Coronary artery (tissue), 2 donors: ENCODE measurements around the gene CLDND2.
A peak's percentile ranks its signal among the peaks of the same experiment; 100 is the strongest.

ENCODE experiments used
- DNase-seq: peaks from one replicate; pipeline ENCODE4 v3.0.0-alpha.2; 2017; ENCODE audit warnings: low spot score
- H3K27ac ChIP-seq, 2 donors: fragments of 200-600 bp; sonication (generic); one replicate each; pipeline ENCODE4 v1.5.1; 2016 to 2019
- H3K4me3 ChIP-seq: fragments of 200-600 bp; sonication (generic); 2 replicates; pipeline ENCODE4 v1.5.1; 2016; ENCODE audit warnings: mild to moderate bottlenecking, moderate library complexity
- CTCF ChIP-seq: fragments of 200-600 bp; sonication (generic); IDR thresholded peaks from one replicate; pipeline ENCODE4 v1.5.1; 2019; ENCODE audit warnings: antibody characterized with exemption

CLDND2 gene

GRCh38 chr19:51341066-51341465 is 27.7 kb downstream of the CLDND2 start:
- no peak for TF ChIP-seq CTCF
- Histone ChIP-seq H3K4me3 (no peak overlapping the region), H3K27ac (peak overlapping the region in 1 of 2 donors; percentile 96)
- no peak for DNase-seq

GRCh38 chr19:51339687-51340656 is 28.8 kb downstream of the CLDND2 start:
- DNase-seq = peak; percentile 100
- peak overlapping the region; percentile 91 for H3K4me3 ChIP-seq
- H3K27ac ChIP-seq = peak overlapping the region; percentile 77 to 96
- no peak for TF ChIP-seq CTCF

- peak overlapping the region; percentile 91 for H3K4me3 ChIP-seq
- DNase-seq = peak; percentile 82
- H3K27ac ChIP-seq = peak overlapping the region; percentile 31 to 96
- no peak for TF ChIP-seq CTCF
Measured at GRCh38 chr19:51339313-51339686, 29.5 kb downstream of the CLDND2 start.

- DNase-seq = peak; percentile 91
- peak overlapping the region; percentile 91 for H3K4me3 ChIP-seq
- peak overlapping the region; percentile 31 to 96 for H3K27ac ChIP-seq
- peak; percentile 89 for TF ChIP-seq CTCF
Measured at GRCh38 chr19:51338563-51339312, 30.1 kb downstream of the CLDND2 start.

- no peak overlapping the region for H3K27ac ChIP-seq
- H3K4me3 ChIP-seq = no peak overlapping the region
- DNase-seq = no peak
- no peak for TF ChIP-seq CTCF
Measured at GRCh38 chr19:51337861-51338562, 30.8 kb downstream of the CLDND2 start.

- no peak for TF ChIP-seq CTCF
Measured at GRCh38 chr19:51337141-51337860, 31.5 kb downstream of the CLDND2 start.

More at GRCh38 chr19:51337141-51337860, 31.5 kb downstream of the CLDND2 start:
- Histone ChIP-seq H3K27ac (no peak overlapping the region), H3K4me3 (no peak overlapping the region)
- no peak for DNase-seq
